Activated effector memory CD4-positive, alpha-beta T cell treated with anti-CD3 and anti-CD28 coated beads, Interleukin-2, amount 50 U/mL, for 16 hours (primary cell): ENCODE data around the gene SEMA3D.

Experiments
- DNase-seq: peaks from one replicate; pipeline ENCODE4 v3.0.0-alpha.2; 2020

Gene SEMA3D

DNA sequence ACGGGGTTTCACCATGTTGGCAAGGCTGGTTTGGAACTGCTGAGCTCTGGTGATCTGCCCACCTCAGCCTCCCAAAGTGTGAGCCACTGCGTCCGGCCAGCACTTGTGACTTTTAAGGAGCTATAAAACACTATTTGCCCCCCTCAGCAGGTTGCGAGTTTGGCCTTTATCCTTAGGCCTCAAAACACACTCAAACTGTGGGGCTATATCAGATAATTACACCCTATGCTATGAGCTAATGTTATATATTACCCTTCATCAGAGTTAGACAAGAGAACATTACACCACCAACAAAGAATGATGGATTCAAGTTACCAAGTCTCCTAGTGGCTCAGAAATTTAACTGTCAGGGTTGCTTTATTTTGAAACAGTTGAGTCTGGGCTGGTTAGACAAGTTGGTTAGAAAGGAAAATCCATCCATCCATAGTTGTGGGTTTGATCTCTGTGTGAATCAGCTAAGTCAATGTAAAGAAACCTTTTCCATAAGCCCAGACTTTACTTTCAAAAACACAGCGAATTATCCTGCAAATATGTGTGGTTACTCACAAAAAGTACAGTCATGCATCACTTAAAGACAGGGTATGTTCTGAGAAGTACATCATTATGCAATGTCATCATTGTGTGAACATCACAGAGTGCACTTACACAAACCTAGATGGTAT, 115.8 kb downstream of the SEMA3D start:
- no peak for DNase-seq

GRCh38 chr7:85068799-85069198, 118.1 kb downstream of the SEMA3D start:
- no peak for DNase-seq

- no peak for DNase-seq
Measured at GRCh38 chr7:85067371-85067770, 119.5 kb downstream of the SEMA3D start.

- no peak for DNase-seq
Measured at GRCh38 chr7:85065888-85066485, 120.9 kb downstream of the SEMA3D start.

- DNase-seq, result no peak
Measured at GRCh38 chr7:85065306-85065705, 121.5 kb downstream of the SEMA3D start.

DNA sequence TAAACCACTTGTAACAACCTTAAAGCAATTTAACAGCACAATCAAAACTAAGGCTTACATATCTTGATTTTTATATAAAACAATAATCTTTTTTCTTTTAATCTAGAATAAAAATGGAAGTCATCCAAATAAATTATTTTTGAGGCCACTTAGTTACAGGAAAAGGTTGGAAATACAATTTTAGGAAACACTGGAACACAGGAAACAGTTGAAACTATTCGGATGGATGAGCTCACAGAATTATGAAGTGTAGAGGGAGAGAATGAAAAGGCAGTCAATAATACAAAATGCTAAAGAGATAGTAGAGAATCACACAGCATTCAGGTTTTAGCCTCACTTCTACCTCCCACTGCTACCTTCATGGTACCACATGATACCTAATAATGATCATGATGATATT, 124.2 kb downstream of the SEMA3D start:
- DNase-seq, result no peak

DNA sequence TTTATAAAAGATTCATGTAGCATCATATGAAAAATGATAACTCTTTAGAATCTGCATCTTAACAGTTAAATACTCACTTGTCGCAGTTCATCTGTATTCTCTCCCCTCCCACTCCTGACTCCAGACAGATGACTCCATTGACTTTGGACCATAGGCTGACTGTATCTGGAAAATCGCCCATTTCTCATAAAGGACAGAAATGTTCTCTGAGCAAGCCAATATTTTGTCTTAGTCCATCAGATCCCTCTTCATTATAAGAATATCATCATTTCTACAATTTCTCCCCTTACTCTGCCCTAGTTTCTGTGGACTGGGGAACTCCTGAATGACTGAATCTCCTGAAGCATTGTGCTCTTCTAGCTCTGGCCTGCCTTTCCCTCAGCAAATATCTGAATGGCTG, 125.4 kb downstream of the SEMA3D start:
- DNase-seq, result no peak

GRCh38 chr7:85060696-85061095, 126.2 kb downstream of the SEMA3D start:
- no peak for DNase-seq

GRCh38 chr7:85055906-85056305, 130.9 kb downstream of the SEMA3D start:
- no peak for DNase-seq

DNA sequence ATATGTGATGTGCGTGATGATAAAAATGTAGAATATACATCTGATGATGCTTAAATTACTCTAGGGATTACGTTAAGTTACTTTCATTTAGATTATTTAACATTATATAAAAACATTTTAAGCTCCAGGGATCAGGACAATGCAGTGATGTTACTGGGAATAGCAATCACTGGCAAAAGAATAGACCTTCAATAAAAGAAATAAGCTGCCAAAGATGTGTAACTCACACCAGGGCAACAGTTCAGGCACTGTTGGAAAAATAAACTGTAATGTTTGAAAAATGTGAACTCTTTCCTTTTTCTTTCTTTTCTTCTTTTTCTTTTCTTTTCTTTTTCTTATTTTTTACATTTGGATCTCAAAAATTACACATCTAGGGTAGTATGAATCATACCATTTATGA, 131.7 kb downstream of the SEMA3D start:
- DNase-seq, result no peak

- no peak for DNase-seq
Measured at GRCh38 chr7:85054306-85054705, 132.6 kb downstream of the SEMA3D start.

DNA sequence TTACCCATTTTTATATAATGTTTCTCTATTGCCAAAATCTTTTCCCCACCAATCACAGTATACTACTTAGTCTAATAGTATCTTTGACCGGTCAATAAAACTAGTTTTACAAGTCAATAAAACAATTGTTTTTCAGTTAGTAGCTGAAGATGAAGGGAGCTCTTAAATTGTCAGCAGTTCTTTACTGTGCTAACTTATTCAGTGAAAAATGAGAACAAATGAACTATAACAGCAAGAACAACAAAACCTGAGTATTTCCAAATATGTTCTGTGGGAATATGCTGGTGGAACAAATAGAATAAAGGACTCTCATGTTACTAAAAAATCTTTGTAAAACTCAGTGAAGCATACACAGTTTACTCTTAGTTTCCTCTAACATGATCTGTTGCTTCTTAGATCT, 134.0 kb downstream of the SEMA3D start:
- no peak for DNase-seq

- no peak for DNase-seq
Measured at GRCh38 chr7:85052056-85052737, 134.7 kb downstream of the SEMA3D start.

GRCh38 chr7:85046534-85046933, 140.3 kb downstream of the SEMA3D start:
- no peak for DNase-seq

GRCh38 chr7:85041605-85042216, 145.1 kb downstream of the SEMA3D start:
- DNase-seq, result no peak

DNA sequence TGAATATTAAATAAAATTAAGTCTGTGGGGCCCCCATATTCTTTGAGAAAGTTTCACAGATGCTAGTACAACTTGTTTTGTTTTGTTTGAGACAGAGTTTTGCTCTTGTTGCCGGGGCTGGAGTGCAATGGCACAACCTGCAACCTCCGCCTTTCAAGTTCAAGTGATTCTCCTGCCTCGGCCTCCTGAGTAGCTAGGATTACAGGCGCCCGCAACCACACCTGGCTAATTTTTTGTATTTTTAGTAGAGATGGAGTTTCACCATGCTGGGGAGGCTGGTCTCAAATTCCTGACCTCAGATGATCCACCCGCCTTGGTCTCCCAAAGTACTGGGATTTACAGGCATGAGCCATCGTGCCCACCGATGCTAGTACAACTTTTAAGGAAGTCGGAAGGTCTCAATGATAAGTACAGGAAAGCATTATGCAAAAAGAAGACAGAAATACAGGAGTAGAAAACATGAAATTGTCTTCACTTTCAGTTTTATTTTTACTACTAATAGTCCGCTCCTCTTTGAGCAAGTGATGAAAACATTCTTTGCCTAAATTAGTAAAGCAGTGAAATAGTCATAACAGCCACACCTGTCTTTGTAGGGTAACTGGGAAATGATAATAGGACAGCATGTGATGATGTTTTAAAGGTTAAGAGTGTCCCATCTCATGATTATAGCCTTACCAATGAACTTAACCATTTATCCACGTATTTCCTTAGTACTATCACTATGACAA, 147.5 kb downstream of the SEMA3D start:
- DNase-seq, result no peak

DNA sequence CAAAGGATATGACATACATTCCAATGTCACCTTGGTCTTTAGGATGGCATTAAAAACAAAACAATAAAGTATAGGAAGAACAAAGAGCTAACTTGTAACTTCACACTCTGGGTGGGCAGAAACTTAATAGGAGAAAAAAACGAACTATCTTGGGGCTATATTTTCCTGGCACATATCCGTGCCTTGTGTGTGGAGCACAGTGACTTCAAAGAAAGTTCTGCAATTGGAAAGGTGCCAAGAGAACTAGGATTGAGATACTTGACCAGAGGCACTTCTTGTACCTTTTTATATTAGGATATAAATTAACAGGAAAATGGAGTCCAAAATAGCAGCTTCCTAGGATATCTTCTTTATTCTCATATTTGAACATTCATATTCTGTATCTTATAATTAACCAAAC, 148.4 kb downstream of the SEMA3D start:
- no peak for DNase-seq

- DNase-seq, result no peak
Measured at GRCh38 chr7:85033263-85033662, 153.6 kb downstream of the SEMA3D start.

- no peak for DNase-seq
Measured at GRCh38 chr7:85031475-85031874, 155.4 kb downstream of the SEMA3D start.

DNA sequence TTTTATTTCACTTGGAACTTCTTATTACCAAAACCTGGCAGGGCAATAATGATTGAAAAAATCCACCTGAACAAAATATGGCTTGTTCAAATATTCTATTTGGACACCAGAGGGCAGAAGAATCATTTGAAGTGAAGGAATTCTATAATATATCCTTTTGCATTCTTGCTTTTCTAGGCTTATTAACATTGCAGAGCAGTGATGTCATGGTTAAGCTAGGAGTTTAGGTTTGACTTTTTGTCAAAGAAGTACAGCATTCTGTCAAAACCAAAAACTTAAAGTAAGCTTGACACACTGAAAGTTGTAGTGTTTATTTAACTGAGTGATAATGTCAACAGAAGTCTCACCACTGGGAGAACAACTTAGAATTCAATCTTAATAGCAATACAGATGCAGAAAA, 156.0 kb downstream of the SEMA3D start:
- DNase-seq, result no peak

- DNase-seq, result no peak
Measured at GRCh38 chr7:85025312-85025756, 161.5 kb downstream of the SEMA3D start.

GRCh38 chr7:85023916-85024315, 162.9 kb downstream of the SEMA3D start:
- no peak for DNase-seq

- DNase-seq, result no peak
Measured at GRCh38 chr7:85023066-85023712, 163.7 kb downstream of the SEMA3D start.
